Cardiac fibroblast (primary cell): ENCODE data around the gene RTCB.

Source experiments
- DNase-seq, 2 donors: peaks; one replicate each; pipeline versions ENCODE4 v3.0.0 to v3.0.0-alpha.2; 2010; ENCODE audit warnings: low read depth in 2 of 2
- H3K4me3 ChIP-seq, 2 donors: replicated peaks in 1 of 2; 1 replicate in 1 of 2; 2 replicates in 1 of 2; pipeline ENCODE4 v1.5.1; 2011; ENCODE audit warnings: low read depth in 2 of 2, low read length in 2 of 2, mild to moderate bottlenecking in 2 of 2, moderate library complexity in 1 of 2
- CTCF ChIP-seq: IDR thresholded peaks from one replicate; pipeline ENCODE4 v1.5.1; 2011; ENCODE audit warnings: low read depth, mild to moderate bottlenecking, low read length, inconsistent platforms

The RTCB gene

GRCh38 chr22:32342977-32343376 is 69.1 kb downstream of the RTCB start:
- no peak for DNase-seq
- TF ChIP-seq CTCF: no peak
- no peak overlapping the region for H3K4me3 ChIP-seq

GRCh38 chr22:32341122-32341740 is 70.8 kb downstream of the RTCB start:
- no peak overlapping the region for H3K4me3 ChIP-seq
- no peak for DNase-seq
- no peak for TF ChIP-seq CTCF

GRCh38 chr22:32340411-32340810 is 71.6 kb downstream of the RTCB start:
- no peak for TF ChIP-seq CTCF
- H3K4me3 ChIP-seq: no peak overlapping the region
- no peak for DNase-seq

GRCh38 chr22:32339190-32340012 is 72.6 kb downstream of the RTCB start:
- DNase-seq: no peak
- H3K4me3 ChIP-seq: no peak overlapping the region
- TF ChIP-seq CTCF: no peak

GRCh38 chr22:32338757-32339156 is 73.3 kb downstream of the RTCB start:
- TF ChIP-seq CTCF: no peak
- no peak for DNase-seq

More at GRCh38 chr22:32338757-32339156, 73.3 kb downstream of the RTCB start:
- H3K4me3 ChIP-seq: no peak overlapping the region
